ENCODE results near the gene ANGEL1.

- no peak for TF ChIP-seq NRF1 (conservative IDR thresholded peaks at IDR 0.05 in 1 of 2, IDR thresholded peaks at IDR 0.05 in 1 of 2)
- no peak for TF ChIP-seq MTA1 (IDR thresholded peaks at IDR 0.05; ENCODE audit: borderline replicate concordance)
- no peak for TF ChIP-seq BHLHE40 (IDR thresholded peaks at IDR 0.05; ENCODE audit: low read length)
These were observed 43.8 kb downstream of the ANGEL1 start for GRCh38 chr14:76768671-76769500.

All from K562 (cell line).